ENCODE measurements around the gene BEX1. TPM values are rescaled to one million over a fixed set of nuclear protein-coding genes. Genes with fewer than 3 reads are reported as not detected.

The BEX1 gene
- total RNA-seq, 4 donors from 2014 or later: 10.5 to 41.5 (median 25.8) TPM

GRCh38 chrX:103100484-103100883, 36.5 kb upstream of the BEX1 start:
- intact Hi-C loops (cut with DNase I): no loop called here
- 93 to 94% methylated on average over 4 of the region's 4 CpGs for WGBS, 2 donors
- H3K4me1 ChIP-seq: no peaks in the 10 kb centered on the region

GRCh38 chrX:103099691-103100090, 35.7 kb upstream of the BEX1 start:
- TF ChIP-seq POLR2A (IDR thresholded peaks at IDR 0.05) (no peak), CTCF (IDR thresholded peaks at IDR 0.05) (no peak)
- H3K9me3 ChIP-seq: no peaks in the 10 kb centered on the region
- intact Hi-C loops (cut with DNase I): no loop called here
- no peaks in the 10 kb centered on the region for H3K4me1 ChIP-seq
- no peaks in the 10 kb centered on the region for H3K36me3 ChIP-seq
- no peak for DNase-seq
- WGBS, 2 donors: 85 to 86% methylated on average over 4 of the region's 4 CpGs
- no peak overlapping the region for H3K4me3 ChIP-seq (replicated peaks in 1 of 3)
- H3K27ac ChIP-seq: no peak overlapping the region
- no peaks in the 10 kb centered on the region for H3K27me3 ChIP-seq

More at GRCh38 chrX:103100484-103100883, 36.5 kb upstream of the BEX1 start:
- Histone ChIP-seq H3K36me3 (no peaks in the 10 kb centered on the region), H3K27ac (no peak overlapping the region), H3K4me3 (replicated peaks in 1 of 3) (no peak overlapping the region), H3K27me3 (no peaks in the 10 kb centered on the region), H3K9me3 (no peaks in the 10 kb centered on the region)
- no peak for DNase-seq
- no peak for TF ChIP-seq POLR2A (IDR thresholded peaks at IDR 0.05)
- no peak for TF ChIP-seq CTCF (IDR thresholded peaks at IDR 0.05)

- Histone ChIP-seq H3K4me1 (no peaks in the 10 kb centered on the region), H3K36me3 (no peaks in the 10 kb centered on the region), H3K9me3 (no peaks in the 10 kb centered on the region), H3K27me3 (no peaks in the 10 kb centered on the region), H3K4me3 (replicated peaks in 1 of 3) (no peak overlapping the region), H3K27ac (no peak overlapping the region)
- intact Hi-C loops (cut with DNase I): no loop called here
- DNase-seq: no peak
- no peak for TF ChIP-seq POLR2A (IDR thresholded peaks at IDR 0.05)
- no peak for TF ChIP-seq CTCF (IDR thresholded peaks at IDR 0.05)
- WGBS, 2 donors: 82 to 91% methylated on average over 2 of the region's 2 CpGs
Measured at GRCh38 chrX:103098488-103098887, 34.5 kb upstream of the BEX1 start.

GRCh38 chrX:103092942-103093341, 29.0 kb upstream of the BEX1 start, which contains the start of gene NXF3:
TSS of gene NXF3 (minus strand) at chrX:103093143. CDS start at chrX:103093023, 120 bp downstream.
- TF ChIP-seq POLR2A (IDR thresholded peaks at IDR 0.05) (no peak), CTCF (IDR thresholded peaks at IDR 0.05) (no peak)
- intact Hi-C loops (cut with DNase I): no loop called here
- H3K27ac ChIP-seq: no peak within 1 kb of the TSS

GRCh38 chrX:103081051-103081450, 17.1 kb upstream of the BEX1 start:
- TF ChIP-seq CTCF (IDR thresholded peaks at IDR 0.05): no peak
- TF ChIP-seq POLR2A (IDR thresholded peaks at IDR 0.05): no peak
- no peak for DNase-seq

More at GRCh38 chrX:103092942-103093341, 29.0 kb upstream of the BEX1 start, which contains the start of gene NXF3:
- Histone ChIP-seq H3K9me3 (no peaks in the 10 kb centered on the region), H3K36me3 (no peaks in the 10 kb centered on the region), H3K4me3 (replicated peaks in 1 of 3) (no peak within 1 kb of the TSS), H3K27me3 (no peaks in the 10 kb centered on the region), H3K4me1 (no peaks in the 10 kb centered on the region)
- no peak for DNase-seq
- WGBS, 2 donors: 86% methylated on average over 1 to 4 of the region's 5 CpGs

More at GRCh38 chrX:103081051-103081450, 17.1 kb upstream of the BEX1 start:
- H3K27ac ChIP-seq: no peak overlapping the region
- no peaks in the 10 kb centered on the region for H3K27me3 ChIP-seq
- intact Hi-C loops (cut with DNase I): no loop called here
- H3K4me1 ChIP-seq: no peaks in the 10 kb centered on the region
- H3K9me3 ChIP-seq: no peaks in the 10 kb centered on the region
- 75 to 76% methylated on average over 3 of the region's 6 CpGs for WGBS, 2 donors
- no peaks in the 10 kb centered on the region for H3K36me3 ChIP-seq
- H3K4me3 ChIP-seq (replicated peaks in 1 of 3): no peak overlapping the region
